HG03469 (cell line): ENCODE measurements around the gene MAP7D1.
"Not testable (repeated sequence)": the region's sequence is repeated elsewhere in the genome, so short reads cannot be mapped to it uniquely, and the experiment has no call there.

Experiments
- ATAC-seq: cut with Tn5 transposase; IDR thresholded peaks from one replicate; pipeline ENCODE4 v1.9.1; 2021; ENCODE audit warnings: mild to moderate bottlenecking, moderate library complexity, moderate number of reproducible peaks; ENCODE audit not compliant: unreplicated experiment

The MAP7D1 gene

DNA sequence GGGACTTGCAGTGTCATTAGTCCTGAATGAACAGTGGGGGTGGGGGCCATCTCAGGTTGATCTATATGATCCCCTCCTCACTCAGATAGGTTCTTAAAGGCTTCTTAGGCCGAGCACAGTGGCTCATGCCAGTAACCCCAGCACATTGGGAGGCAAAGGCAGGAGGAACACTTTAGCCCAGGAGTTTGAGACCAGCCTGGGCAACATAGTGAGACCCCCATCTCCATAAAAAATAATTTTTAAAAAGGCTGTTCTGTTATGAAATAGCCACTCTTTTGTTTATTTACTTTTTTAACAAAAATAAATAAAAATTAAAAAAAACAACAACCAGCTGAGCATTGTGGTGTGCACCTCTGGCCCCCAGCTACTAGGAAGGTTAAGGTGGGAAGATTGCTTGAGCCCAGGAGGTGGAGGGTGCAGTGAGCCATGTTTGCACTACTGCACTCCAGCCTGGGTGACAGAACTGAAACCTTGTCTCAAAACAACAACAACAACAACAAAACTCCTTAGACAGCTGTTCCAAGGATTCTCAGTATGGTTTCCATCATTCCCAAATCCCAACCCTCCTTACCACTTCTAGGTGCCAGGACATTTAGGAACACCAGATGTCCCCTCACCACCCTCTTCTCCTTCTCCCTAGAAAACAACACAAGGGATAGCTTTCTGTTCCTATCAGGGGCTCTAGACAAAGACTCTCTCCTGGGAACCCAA lies 4.7 kb upstream of the MAP7D1 start:
- ATAC-seq: no peak

DNA sequence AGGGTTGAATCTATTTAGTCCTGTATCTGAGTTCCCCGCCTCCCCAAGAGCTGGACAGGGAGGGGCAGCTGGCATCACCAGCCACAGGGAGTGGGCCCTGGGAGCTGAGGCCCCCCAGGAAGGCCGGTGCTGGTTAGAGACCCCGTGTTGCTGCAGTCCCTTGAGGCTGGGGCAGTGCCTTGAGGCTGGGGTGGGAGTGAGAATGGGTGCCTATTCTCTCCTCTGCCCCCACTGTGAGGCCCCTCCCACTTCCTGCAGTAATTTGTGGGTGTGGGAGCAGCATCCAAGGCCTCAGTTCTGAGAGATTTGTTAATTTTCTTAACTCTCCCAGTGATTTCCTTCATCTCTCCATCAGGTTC lies 4.1 kb upstream of the MAP7D1 start:
- ATAC-seq: no peak

DNA sequence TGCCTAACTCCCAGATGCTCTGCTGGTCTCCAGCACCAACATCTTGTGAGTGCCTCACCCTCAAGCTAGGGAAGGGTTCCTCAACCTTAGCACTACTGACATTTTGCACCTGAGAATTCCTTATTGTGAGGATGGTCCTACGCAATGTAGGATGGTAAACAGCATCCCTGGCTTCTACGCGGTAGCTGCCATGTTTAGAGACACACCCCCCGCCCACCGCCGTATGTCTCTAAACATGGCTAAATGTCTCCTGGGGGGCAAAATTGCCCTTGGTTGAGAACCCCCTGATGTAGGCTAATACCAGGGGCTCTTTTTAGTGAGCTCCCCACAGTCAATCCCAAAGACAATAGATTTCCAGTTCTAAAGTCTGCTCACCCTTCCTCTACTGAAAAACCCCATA lies 2.5 kb upstream of the MAP7D1 start:
- ATAC-seq: no peak

DNA sequence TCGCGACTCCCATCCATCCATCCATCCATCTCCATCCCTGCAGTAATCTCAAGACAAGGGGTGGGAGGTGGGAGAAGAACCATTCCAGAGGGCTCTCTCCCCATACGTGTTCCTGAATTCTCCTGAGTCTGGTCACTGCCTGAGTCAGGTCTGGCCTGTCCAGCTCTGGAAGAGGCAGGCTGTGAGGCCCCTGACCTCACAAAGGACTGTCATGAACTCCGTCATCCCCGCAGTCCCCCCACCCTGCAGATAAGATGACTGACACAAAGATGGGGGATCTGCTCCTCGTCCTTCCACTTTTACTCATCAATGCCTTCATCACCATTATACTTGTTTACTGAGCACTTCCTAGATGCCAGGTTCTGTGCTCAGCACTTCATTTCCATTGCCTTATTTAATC lies 1.6 kb upstream of the MAP7D1 start:
- ATAC-seq: no peak

DNA sequence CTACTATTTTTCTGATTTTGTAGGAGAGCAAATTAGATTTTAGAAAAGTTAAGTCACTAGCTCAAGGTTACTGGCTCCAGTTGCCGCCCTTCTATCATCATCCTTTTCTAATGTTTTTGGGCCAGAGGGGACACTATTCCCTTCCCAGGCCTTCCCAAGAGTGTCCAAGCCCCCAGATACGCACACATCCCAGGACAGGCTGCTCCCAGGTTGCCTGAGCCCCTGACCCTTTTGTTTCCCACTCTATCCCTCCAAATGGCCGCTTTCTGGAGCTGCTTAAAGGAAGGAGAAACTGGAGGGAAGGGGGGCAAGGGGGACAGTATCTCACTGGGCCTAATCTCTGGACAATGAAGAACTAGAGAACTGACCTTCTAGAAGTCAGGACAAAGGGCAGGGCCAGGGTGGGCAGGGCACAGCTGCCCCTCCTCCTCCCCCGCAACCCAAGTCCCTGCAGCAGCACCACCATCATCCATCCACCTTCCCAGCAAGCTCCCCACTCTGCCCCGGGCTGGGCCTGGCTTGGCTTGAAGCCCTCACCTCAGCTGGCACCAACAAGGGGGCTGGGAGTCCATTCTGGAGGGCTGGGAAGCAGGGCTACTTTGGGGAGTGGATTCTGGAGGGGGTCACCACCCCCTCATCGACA lies 1.1 kb upstream of the MAP7D1 start:
- ATAC-seq: no peak

DNA sequence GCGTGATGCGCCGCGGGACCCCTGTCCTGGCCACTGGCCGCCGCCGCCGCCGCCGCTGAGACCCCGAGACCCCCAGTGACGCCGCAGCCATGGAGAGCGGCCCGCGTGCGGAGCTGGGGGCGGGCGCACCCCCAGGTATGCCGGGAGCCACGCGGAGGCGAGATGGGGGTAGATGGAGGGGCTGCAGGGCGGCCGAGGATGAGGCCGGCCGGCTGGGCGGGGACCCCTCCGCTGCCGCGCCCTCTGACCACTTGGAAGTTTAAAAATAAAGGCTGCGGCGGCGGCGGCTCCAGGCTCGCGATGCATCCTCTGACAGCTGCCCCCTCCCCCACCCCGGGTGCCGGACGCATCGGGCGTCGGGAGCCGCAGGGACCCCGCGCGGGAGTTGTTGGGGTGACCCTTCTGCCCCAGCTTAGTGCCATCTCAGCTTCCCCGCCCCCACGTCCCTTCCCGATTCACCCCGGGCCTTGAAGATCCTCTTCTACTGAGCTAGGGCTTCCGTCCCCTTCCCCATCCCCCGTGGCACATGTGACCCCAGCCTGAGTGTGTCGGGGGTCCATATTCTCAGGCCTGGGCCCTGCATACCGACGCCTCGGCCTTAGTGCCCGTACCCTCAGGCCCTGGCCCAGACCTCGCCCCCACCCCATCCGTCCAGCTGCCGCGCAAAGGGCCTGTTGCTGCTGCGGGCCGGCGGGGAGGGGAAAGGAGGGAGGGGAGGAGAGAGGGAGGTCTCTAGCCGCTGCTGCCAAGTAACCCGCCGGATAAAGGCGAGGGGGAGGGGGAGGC lies 562 bp downstream of the MAP7D1 start:
- no peak for ATAC-seq

DNA sequence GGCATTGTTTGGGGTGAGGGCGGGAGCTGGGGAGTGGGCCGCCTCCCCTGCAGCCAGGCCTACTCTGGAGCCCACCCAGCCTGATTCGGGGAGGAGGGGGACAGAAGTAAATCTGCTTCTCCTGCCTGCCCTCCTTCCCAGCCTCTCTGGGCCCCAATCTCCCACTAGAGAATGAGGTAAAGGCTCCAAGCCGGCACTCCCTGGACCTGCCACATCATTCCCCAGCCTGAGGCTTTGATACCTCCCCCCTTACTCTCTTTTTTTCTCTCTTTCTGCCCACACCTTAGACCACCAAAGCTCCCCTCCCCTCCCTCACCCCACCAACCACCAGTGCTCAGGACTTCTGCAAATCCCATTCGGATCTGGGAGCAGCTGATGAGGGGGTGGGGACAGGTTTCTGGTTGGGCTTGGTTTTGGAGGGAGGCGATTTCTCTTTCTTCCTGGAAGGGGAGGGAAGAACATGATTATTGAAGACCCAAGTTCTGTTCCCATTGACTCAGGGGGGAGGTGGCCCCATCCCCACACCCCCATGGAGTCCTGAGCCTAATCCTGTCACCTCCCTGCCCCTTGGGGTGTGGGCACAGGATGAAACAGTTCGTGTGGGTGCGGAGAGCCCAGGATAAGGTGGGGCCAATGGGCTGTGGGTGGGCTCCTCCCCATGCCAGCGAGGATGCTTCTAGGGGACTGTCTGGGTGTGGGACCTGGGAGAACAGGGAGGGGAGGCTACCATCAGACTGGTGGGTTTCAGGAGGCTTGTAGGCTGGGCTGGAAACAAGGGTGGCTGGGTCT lies 1.3 kb downstream of the MAP7D1 start:
- no peak for ATAC-seq

DNA sequence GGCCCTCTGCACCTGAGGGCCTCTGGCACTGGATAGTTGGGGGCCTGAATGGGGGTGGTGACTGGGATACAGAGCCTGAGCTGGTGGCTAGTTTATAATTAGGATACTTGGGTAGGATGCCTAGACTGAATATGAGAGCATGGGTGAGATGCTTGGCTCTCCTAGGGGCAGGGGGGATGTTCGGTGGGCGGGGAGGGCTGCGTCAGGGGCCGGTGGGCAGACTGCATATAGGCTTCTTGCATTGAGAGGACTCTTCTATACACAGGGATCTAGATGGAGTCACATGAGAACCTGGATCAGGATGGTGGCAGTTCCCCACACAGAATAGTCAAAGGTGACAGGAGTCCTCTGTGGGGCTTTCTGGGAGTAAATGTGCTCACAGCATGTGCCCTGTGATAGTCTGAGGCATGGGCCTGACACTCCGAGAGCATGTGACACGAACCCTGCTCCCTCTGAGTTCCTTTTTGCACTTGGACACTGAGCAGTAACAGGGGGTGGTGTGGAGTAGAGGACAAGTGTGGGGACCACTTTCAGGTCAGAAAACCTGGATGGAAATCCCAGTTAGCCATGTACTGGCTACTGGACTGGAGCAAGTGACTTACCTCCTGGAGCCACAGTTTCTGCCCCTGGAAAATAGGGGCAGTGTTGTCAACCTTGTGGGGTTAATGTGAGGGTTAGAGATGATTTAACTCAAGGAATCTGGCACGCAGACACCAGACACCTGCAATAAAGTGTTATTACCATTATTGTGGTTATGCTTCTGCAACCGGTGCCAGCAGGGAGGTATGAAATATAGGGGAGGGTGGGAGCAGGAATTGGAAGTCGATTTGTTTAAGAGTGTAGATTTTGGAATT lies 2.2 kb downstream of the MAP7D1 start:
- ATAC-seq: no peak

DNA sequence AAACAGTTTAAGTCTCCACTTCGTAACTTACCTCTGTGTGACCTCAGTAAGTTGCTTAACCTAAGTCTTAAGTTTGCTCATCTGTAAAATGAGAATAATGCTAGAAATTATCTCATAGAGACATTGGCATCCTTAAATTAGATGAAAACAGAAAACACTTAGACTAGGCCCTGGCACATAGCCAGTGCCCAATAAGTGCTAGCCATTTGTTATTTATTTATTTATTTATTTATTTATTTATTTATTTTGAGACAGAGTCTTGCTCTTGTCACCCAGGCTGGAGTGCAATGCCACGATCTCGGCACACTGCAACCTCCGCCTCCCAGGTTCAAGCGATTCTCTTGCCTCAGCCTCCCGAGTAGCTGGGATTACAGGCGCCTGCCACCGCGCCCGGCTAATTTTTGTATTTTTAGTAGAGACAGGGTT lies 2.9 kb downstream of the MAP7D1 start:
- not testable (repeated sequence) for ATAC-seq

DNA sequence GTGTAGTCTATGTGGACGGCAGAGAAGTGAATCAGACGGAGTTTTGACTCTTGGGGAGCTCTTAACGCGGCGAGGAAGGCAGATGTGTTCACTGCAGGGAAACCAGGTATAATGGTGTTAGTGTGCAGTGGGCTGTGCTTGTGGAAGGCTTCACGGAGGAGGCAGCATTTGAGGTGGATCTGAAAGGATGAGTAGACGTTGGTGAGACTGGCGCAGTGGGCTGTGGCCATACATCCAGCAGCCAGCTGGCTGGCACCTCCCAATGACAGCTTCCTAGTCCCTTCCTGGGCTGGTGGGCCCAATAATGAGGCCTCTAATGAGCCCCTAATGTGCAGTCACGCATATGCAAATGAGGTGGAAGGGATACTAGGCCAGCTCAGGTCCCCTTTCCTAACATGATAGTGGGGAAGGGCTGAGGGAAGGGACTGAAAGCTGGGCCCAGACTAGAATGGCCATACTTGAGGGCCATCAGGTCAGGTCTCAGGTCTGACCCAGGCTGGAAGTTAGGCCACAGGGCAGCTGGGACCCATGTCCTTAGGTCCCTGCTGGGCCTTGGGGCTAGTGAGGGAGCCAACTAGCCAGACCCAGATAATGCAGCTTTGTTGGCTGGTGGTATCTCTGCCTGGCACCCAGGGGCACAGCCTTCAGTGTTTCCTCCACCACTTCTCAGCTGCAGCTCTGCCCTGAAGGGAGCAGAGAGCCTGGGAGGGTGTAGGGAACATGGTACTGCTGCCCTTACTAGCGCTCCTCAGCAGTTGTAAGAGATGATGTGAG lies 3.8 kb downstream of the MAP7D1 start:
- no peak for ATAC-seq

DNA sequence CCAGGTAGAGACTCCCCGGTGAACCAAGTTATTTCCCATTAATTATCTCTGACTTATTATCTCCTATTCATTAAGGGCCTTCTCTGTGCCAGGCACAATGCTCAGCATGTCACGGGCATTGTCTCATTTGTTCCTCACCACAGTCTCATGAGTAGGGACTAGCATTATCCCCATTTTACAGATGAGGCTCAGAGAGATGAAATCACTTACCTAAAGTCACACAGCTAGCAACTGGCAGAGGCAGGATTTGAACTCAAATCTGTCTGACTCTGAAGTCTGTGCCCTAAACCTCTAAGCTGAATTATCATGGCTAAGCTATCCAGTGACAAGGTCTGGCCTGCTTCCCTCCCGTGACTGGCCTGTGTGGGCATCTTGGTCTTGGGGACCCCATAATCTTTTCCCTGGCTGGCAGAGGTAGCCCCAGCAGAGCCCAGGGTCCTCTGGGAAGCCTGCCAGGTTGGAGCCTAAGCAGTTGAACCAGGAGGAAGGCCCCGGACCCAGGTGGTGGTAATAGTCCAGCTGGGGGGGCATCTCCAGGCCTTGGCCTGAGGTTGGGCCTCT lies 4.5 kb downstream of the MAP7D1 start:
- no peak for ATAC-seq

DNA sequence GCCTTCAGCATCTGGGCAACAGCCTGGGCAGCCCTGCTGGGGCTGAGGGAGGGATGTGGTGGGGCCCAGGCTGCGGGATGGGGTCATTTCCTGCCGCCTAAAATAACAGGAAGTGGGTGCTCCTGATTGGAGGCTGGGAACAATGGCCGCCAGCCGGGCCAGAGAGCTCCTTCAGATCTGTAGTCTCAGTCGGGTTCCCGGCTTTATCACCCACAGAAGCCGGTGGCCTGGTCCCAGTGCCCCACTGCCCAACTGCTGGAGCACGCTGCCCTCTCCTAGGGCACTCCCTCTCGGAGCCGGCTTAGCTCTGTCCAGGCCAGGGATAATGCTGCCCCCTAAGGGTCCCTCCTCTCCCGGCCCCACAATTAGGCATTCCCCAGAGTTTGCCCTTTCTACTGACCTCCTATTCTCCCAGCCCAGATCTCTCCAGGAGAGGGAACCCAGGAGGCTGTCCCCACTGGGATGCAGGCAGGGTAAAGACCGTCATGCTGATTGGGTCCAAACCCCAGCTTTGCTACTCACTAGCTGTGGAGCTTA lies 5.1 kb downstream of the MAP7D1 start:
- no peak for ATAC-seq

DNA sequence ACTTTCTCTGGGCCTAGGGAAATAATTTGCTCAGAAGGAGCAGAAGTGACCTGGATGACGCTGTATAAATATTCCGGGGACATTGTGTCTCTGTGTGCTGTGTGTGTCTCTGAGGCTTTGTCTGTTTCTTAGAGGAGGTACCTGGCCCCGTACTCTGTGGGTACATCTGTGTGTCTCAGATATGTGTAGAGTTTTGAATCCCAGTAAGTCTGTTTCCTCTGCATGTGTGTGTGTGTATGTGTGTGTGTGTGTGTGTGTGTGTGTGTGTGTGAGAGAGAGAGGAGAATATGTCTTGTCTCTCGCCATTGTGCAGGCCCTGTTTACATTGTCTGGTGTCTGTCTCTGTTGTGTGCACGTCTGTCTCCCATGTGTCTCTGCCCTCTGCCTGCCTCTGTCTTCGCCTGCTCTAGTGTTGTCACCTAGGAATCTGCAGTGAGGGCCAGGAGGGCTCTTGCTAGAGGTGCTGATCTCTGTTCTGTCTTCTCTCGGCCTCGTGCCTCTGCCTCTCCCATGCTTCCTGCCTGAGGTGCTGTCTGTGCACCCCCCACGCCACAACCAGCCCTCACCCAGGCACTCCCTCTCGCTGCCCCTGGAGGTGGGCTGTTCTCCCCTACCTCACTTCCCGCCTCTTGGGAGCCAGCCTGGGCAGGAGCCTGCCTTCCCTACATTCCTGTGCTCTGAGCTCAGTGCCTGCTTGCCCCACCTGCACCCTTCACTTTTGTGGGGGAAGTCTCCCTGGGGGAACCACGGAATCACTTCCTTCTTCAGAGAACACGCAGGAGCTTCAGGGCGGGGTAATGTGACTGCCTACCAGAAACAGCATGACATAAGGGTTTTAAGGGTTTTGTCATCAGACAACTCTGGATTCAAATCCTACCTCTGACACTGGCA lies 5.9 kb downstream of the MAP7D1 start:
- ATAC-seq: no peak

DNA sequence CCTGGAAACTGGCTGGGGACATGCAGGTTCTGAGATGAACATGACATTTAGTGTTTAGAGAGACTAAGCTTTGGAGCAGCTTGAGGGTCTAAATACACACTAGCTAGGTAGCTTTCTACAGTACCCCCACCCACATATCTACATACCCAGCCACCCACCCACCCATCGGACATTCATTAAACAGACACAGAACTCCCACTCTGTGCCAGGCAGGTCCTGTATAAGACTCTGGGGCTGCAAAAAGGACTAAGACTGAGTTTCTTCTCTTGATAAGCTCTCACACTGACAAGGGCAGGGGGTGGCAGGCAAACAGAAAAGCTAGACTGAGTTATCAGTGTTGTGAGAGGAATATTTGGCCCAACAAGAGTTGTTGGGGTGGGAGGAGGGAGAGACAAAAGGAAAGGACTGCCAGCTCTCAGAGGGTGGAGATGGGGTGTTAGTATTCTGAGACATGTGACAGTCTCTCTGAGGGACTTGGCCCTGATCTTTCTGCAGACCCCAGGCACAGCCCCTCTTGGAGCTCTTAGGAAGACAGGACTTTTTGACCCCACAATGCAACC lies 6.8 kb downstream of the MAP7D1 start:
- ATAC-seq: no peak

DNA sequence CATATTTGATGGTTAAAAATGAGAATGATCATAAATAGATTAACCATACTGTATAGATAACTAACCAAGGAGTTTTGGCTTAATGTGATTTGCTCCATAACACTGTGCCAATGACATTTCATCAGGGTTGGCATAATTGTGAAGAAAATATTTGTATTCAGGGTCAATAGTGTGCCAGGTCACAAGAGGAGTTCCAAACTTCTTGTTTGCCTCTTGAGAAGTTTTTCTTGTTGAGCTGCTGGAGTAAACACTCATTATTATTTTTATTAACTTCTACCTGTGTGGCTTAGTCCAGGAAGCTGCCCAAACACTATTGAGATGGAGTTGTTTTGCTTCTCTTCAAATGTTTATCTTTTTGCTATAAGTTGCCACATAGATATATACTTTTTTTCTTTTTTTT lies 7.5 kb downstream of the MAP7D1 start:
- no peak for ATAC-seq

DNA sequence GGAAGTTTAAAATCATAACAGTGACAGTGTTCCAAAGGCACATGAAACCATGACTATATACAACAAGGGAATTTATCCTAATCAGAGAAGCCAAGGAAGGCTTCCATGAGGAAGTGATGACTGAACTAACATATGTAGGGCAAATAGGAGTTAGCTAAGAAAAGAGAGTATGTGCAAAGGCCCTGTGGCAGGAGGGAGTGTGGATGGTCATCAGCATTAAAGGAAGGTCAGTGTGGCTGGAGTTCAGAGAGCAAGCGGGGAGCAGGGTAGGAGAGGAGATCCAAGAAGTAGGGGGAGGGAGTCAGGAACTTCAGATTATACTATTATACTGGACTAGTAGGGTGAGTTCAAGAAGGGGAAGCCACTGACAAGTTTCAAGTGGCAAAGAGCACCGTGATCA lies 8.4 kb downstream of the MAP7D1 start:
- ATAC-seq: no peak

DNA sequence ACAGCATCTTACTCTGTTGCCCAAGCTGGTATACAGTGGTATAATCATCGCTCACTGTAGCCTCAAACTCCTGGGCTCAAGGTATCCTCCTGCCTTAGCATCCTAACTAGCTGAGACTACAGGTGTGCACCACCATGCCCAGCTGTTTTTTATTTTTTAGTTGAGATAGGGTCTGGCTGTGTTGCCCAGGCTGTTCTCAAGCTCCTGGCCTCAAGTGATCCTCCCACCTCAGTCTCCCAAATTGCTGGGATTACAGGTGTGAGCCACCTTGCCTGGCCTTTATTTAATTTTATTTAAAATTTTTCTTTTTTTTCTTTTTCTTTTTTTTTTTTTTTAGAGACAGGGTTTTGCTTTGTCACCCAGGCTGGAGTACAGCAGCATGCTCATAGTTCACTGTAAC lies 9.2 kb downstream of the MAP7D1 start:
- ATAC-seq: no peak

DNA sequence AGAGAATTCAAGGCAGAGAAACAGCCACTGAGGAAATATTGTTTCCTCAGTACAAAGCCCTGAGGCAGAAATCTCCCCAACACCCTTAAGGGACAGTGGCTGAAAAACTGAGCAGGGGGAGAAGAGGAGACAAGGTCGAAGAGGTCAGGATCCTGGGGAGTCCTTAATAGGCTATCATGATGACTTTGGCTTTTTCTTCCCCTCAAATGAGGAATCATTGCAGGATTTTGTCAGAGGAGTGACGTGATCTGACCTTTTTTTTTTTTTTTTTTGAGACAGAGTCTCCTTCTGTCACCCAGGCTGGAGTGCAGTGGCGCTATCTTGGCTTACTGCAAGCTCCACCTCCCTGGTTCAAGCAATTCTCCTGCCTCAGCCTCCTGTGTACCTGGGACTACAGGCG lies 10.2 kb downstream of the MAP7D1 start:
- no peak for ATAC-seq
